ENCODE measurements around the gene MYO18A. TPM values are rescaled to one million over a fixed set of nuclear protein-coding genes. Genes with fewer than 3 reads are reported as not detected.

Gene MYO18A
- total RNA-seq, 1 experiment from 2014 or later: 37.2 TPM

DNA sequence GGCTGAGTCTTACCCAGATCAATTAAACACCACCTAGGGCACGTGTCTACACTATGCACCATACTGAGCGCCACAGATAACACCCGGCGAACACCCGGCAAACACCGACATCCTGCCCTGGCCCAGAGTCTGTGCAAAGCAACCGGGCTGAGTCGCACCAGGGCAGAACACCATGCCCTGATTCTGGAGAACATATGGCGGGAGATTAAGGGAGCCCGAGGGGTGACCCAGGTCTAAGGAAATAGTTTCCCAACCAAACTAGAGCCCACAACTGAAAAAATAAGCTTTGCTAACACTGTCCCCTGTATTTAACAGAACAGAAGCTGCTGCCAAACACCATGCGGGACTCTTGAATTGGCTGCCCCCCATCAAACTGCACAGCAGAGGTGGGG is 22.1 kb downstream of the MYO18A start:
- POLR2A ChIA-PET: no interaction called here
- RAD21 ChIA-PET (ENCODE audit: low non-redundant PET in 1 of 2, low total read pairs in 2 of 2, uncharacterized antibody in 2 of 2, unreplicated experiment in 2 of 2): no interaction called here
- H3K4me2 ChIP-seq (ENCODE audit: low read length): peak overlapping the region; percentile 76
- ATAC-seq (no peak), DNase-seq (ENCODE audit: low read depth, low spot score) (no peak)
- no peaks in the 10 kb centered on the region for H3K9me3 ChIP-seq (ENCODE audit: control insufficient read depth in 1 of 2, insufficient read depth in 1 of 2, low read depth in 1 of 2, low read length in 2 of 2)
- no peaks in the 10 kb centered on the region for H3K27me3 ChIP-seq (ENCODE audit: insufficient read depth, low read length)
- no peaks in the 10 kb centered on the region; a peak in 1 of 4 replicates for H3K36me3 ChIP-seq (ENCODE audit: control insufficient read depth in 1 of 2, insufficient read depth in 2 of 2, low read length in 2 of 2)
- TF ChIP-seq POLR2AphosphoS5 (IDR thresholded peaks at IDR 0.05; ENCODE audit: low read depth, low read length): no peak
- no peak for TF ChIP-seq JUND (IDR thresholded peaks at IDR 0.05)
- no peak for TF ChIP-seq CBX3 (IDR thresholded peaks at IDR 0.05; ENCODE audit: low read depth)
- TF ChIP-seq, protein P1, sequence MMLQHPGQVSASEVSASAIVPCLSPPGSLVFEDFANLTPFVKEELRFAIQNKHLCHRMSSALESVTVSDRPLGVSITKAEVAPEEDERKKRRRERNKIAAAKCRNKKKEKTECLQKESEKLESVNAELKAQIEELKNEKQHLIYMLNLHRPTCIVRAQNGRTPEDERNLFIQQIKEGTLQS (IDR thresholded peaks at IDR 0.05): no peak
- no peak for TF ChIP-seq ELF1 (IDR thresholded peaks at IDR 0.05; ENCODE audit: borderline replicate concordance, low read depth)
- TF ChIP-seq SRF (IDR thresholded peaks at IDR 0.05; ENCODE audit: low read depth): no peak
- TF ChIP-seq SIN3A (IDR thresholded peaks at IDR 0.05; ENCODE audit: low read depth): no peak
- TF ChIP-seq ZFX (IDR thresholded peaks at IDR 0.05): no peak
- no peak for TF ChIP-seq EZH2phosphoT487 (IDR thresholded peaks at IDR 0.05; ENCODE audit: borderline replicate concordance)
- no peak for TF ChIP-seq ZNF274 (IDR thresholded peaks at IDR 0.05; ENCODE audit: low read depth, low read length)
- TF ChIP-seq, protein P2, sequence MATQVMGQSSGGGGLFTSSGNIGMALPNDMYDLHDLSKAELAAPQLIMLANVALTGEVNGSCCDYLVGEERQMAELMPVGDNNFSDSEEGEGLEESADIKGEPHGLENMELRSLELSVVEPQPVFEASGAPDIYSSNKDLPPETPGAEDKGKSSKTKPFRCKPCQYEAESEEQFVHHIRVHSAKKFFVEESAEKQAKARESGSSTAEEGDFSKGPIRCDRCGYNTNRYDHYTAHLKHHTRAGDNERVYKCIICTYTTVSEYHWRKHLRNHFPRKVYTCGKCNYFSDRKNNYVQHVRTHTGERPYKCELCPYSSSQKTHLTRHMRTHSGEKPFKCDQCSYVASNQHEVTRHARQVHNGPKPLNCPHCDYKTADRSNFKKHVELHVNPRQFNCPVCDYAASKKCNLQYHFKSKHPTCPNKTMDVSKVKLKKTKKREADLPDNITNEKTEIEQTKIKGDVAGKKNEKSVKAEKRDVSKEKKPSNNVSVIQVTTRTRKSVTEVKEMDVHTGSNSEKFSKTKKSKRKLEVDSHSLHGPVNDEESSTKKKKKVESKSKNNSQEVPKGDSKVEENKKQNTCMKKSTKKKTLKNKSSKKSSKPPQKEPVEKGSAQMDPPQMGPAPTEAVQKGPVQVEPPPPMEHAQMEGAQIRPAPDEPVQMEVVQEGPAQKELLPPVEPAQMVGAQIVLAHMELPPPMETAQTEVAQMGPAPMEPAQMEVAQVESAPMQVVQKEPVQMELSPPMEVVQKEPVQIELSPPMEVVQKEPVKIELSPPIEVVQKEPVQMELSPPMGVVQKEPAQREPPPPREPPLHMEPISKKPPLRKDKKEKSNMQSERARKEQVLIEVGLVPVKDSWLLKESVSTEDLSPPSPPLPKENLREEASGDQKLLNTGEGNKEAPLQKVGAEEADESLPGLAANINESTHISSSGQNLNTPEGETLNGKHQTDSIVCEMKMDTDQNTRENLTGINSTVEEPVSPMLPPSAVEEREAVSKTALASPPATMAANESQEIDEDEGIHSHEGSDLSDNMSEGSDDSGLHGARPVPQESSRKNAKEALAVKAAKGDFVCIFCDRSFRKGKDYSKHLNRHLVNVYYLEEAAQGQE (IDR thresholded peaks at IDR 0.05; ENCODE audit: low read depth): no peak
- no peak for TF ChIP-seq POLR2A (IDR thresholded peaks at IDR 0.05; ENCODE audit: borderline replicate concordance, extremely low read depth, insufficient read depth, insufficient read length)
- no peak for TF ChIP-seq EZH2 (IDR thresholded peaks at IDR 0.05)
- TF ChIP-seq CEBPB (IDR thresholded peaks at IDR 0.05; ENCODE audit: low read depth): no peak
- TF ChIP-seq, protein P3, sequence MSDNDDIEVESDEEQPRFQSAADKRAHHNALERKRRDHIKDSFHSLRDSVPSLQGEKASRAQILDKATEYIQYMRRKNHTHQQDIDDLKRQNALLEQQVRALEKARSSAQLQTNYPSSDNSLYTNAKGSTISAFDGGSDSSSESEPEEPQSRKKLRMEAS (IDR thresholded peaks at IDR 0.05): no peak
- no peaks in the 10 kb centered on the region for H3K9me2 ChIP-seq (ENCODE audit: insufficient read depth)
- H3K9ac ChIP-seq (ENCODE audit: low read length): peak overlapping the region; percentile 63; the same call in 1 of the 2 replicates
- peaks cover 61 to 66% of the 10 kb centered on the region in 2 experiments for H3K4me1 ChIP-seq (ENCODE audit: control insufficient read depth in 1 of 2, insufficient read depth in 2 of 2, low read length in 2 of 2)
- no peak overlapping the region for H2AFZ ChIP-seq (ENCODE audit: low read depth, low read length, poor library complexity, severe bottlenecking)
- no peak overlapping the region for H3K4me3 ChIP-seq (replicated peaks in 1 of 2; ENCODE audit: low read depth in 1 of 2, low read length in 2 of 2)
- CTCF ChIA-PET: interaction anchor here (2.0 kb wide), 1 partner anchor 9 kb away, joined by 5 read pairs; no protein-coding TSS in a partner anchor
- H3K79me2 ChIP-seq (ENCODE audit: insufficient read depth, low read length): peaks cover 61% of the 10 kb centered on the region
- H3K27ac ChIP-seq (ENCODE audit: low read depth, low read length): peak overlapping the region; percentile 93; the same call in 1 of the 2 replicates
- intact Hi-C loops (cut with micrococcal nuclease): no loop called here
- H4K20me1 ChIP-seq (ENCODE audit: insufficient read depth): no peaks in the 10 kb centered on the region
- BruUV-seq (replicated peaks): no TSS peak

Data from HCT116 (cell line).